A673 (cell line): Measurements from ENCODE around the gene MGAT5B. TPM values are rescaled to one million over a fixed set of nuclear protein-coding genes. Genes with fewer than 3 reads are reported as not detected.

ENCODE experiments used
- BruUV-seq: library from RNA; stranded (reverse); fragments of 400-500 nt; replicated peaks from 2 replicates; lab custom pipeline; 2021; lab: Mats Ljungman, UMichigan
- CTCF ChIA-PET: fragments of 300-600 bp; sonication (Branson Sonifier 250); formaldehyde crosslinking; loops from one replicate; lab custom pipeline; 2022; ENCODE audit warnings: antibody characterized with exemption; lab: Charles Lee
- POLR2A ChIA-PET: fragments of 300-600 bp; sonication (Branson Sonifier 250); formaldehyde crosslinking; loops from one replicate; lab custom pipeline; 2022; ENCODE audit warnings: antibody characterized with exemption; ENCODE audit not compliant: low non-redundant PET; lab: Charles Lee
- DNase-seq: peaks from one replicate; pipeline ENCODE4 v3.0.0-alpha.2; 2015; ENCODE audit warnings: low spot score
- H3K27ac ChIP-seq: fragments of 200-600 bp; sonication (generic); 2 replicates; pipeline ENCODE4 v1.5.1; 2016; ENCODE audit warnings: mixed run types, low read depth, mild to moderate bottlenecking, mixed read lengths, antibody characterized with exemption, low read length; ENCODE audit not compliant: poor library complexity, severe bottlenecking
- H3K27me3 ChIP-seq: fragments of 200-600 bp; sonication (generic); replicated peaks from 2 replicates; pipeline ENCODE4 v1.6.1; 2017; ENCODE audit warnings: mixed run types, low read depth, mild to moderate bottlenecking, mixed read lengths, antibody characterized with exemption, low read length; ENCODE audit not compliant: insufficient read depth, poor library complexity
- H3K36me3 ChIP-seq: fragments of 200-600 bp; sonication (generic); 2 replicates; pipeline ENCODE4 v1.6.1; 2016; ENCODE audit warnings: mixed run types, mild to moderate bottlenecking, mixed read lengths, antibody characterized with exemption, low read length; ENCODE audit not compliant: insufficient read depth, poor library complexity, severe bottlenecking
- H3K4me1 ChIP-seq: fragments of 200-600 bp; sonication (generic); 2 replicates; pipeline ENCODE4 v1.6.1; 2017; ENCODE audit warnings: mixed run types, mild to moderate bottlenecking, mixed read lengths, antibody characterized with exemption, low read length; ENCODE audit not compliant: insufficient read depth, poor library complexity, severe bottlenecking
- H3K4me3 ChIP-seq: fragments of 200-600 bp; sonication (generic); 2 replicates; pipeline ENCODE4 v1.5.1; 2016; ENCODE audit warnings: low read depth, mixed run types, mild to moderate bottlenecking, mixed read lengths, low read length; ENCODE audit not compliant: poor library complexity, severe bottlenecking
- H3K9me3 ChIP-seq: fragments of 200-600 bp; sonication (generic); 2 replicates; pipeline ENCODE4 v1.6.1; 2016; ENCODE audit warnings: mixed run types, low read depth, mild to moderate bottlenecking, mixed read lengths, antibody characterized with exemption, low read length; ENCODE audit not compliant: poor library complexity, severe bottlenecking
- CTCF ChIP-seq: fragments of 300-800, 200-600 bp; sonication (generic); conservative IDR thresholded peaks from 2 replicates; pipeline ENCODE4 v1.5.1; 2017; ENCODE audit warnings: low read depth, mild to moderate bottlenecking, antibody characterized with exemption, low read length, moderate library complexity, mixed read lengths
- EZH2 ChIP-seq: fragments of 200-600 bp; sonication (generic); IDR thresholded peaks from 2 replicates; pipeline ENCODE4 v1.6.1; 2017; ENCODE audit warnings: borderline replicate concordance, low read depth, mild to moderate bottlenecking, mixed read lengths, antibody characterized with exemption, low read length; ENCODE audit not compliant: poor library complexity, severe bottlenecking
- intact Hi-C: fragments of 100-400 bp; cut with micrococcal nuclease; formaldehyde crosslinking; loops from one replicate; pipeline ENCODE4 v1.10.0; 2022; ENCODE audit not compliant: unreplicated experiment
- total RNA-seq: library from RNA; stranded (reverse); gene quantifications from 2 replicates; pipeline ENCODE4 v1.2.3, GENCODE V29; 2021

The MGAT5B gene
- total RNA-seq, 1 experiment from 2014 or later = 1.1 TPM

GRCh38 chr17:76822184-76822778 is 45.9 kb upstream of the MGAT5B start:
- DNase-seq = no peak
- BruUV-seq = no TSS peak
- Histone ChIP-seq H3K4me1 (peaks cover 25% of the 10 kb centered on the region), H3K4me3 (no peak overlapping the region), H3K27me3 (no peaks in the 10 kb centered on the region), H3K36me3 (no peaks in the 10 kb centered on the region), H3K9me3 (no peaks in the 10 kb centered on the region), H3K27ac (no peak overlapping the region)
- ChIA-PET POLR2A (no interaction called here), CTCF (no interaction called here)
- TF ChIP-seq EZH2 = no peak
- no peak for TF ChIP-seq CTCF
- intact Hi-C loops = no loop called here

- Histone ChIP-seq H3K27ac (no peak overlapping the region), H3K9me3 (no peaks in the 10 kb centered on the region), H3K27me3 (no peaks in the 10 kb centered on the region), H3K36me3 (no peaks in the 10 kb centered on the region), H3K4me1 (peaks cover 25% of the 10 kb centered on the region), H3K4me3 (no peak overlapping the region)
- CTCF ChIA-PET = no interaction called here
- DNase-seq = no peak
- TF ChIP-seq EZH2 (no peak), CTCF (no peak)
- BruUV-seq = no TSS peak
- intact Hi-C loops = no loop called here
- POLR2A ChIA-PET = no interaction called here
These were observed 44.1 kb upstream of the MGAT5B start for GRCh38 chr17:76824093-76824492.

DNA sequence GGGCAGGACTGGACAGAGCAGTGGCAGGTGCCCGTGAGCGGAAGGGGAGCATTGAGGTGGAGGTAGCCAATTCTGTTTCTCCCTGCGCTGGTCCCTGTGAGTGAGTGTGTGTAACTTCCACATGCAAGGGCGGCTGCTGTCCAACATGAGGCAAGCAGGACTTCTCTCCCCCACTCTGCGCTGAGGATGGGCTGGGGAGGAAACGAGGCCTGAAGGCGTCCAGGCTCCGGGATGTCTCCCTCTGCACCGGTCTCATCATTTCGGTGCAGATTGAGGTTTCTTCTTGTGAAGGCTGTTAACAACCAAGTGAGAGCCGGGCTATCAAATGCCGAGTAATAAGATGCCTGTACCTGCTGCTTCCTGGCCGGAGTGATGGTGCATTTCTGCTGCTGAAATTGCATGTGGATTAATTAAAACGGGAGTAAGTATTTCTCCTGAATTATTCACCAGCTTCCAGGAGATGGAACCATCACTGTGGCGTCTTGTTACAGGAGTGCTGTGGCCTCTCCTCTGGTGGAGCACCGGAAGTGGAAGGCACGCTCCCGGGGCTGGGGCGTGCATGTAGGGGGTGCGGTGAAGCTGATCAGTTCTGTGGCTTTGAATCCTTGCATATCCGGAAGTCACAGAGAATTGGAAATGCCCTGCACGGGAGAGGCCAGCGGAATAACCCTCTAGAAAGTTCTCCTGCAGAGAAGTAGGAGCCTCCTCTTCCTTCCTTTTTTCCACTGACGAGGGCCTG is 41.7 kb upstream of the MGAT5B start:
- no peaks in the 10 kb centered on the region for H3K27me3 ChIP-seq
- H3K4me1 ChIP-seq = peaks cover 9% of the 10 kb centered on the region
- DNase-seq = peak; percentile 44
- no TSS peak for BruUV-seq
- peak overlapping the region; percentile 18 for H3K27ac ChIP-seq
- no peak overlapping the region for H3K4me3 ChIP-seq
- intact Hi-C loops = no loop called here
- no peaks in the 10 kb centered on the region for H3K9me3 ChIP-seq
- CTCF ChIA-PET = interaction anchor here (0.6 kb wide), 1 partner anchor 238 kb away, joined by 6 read pairs; no protein-coding TSS in a partner anchor
- POLR2A ChIA-PET = no interaction called here
- TF ChIP-seq CTCF = no peak
- TF ChIP-seq EZH2 = no peak
- H3K36me3 ChIP-seq = no peaks in the 10 kb centered on the region
